Non-pigmented ciliary epithelial cell (primary cell): ENCODE data around the gene DYRK3.

ENCODE experiments used
- DNase-seq: peaks from one replicate; pipeline ENCODE4 v3.0.0-alpha.2; 2010; ENCODE audit warnings: low read depth

Gene DYRK3

GRCh38 chr1:206684003-206684402 is 48.7 kb downstream of the DYRK3 start:
- DNase-seq = no peak

DNA sequence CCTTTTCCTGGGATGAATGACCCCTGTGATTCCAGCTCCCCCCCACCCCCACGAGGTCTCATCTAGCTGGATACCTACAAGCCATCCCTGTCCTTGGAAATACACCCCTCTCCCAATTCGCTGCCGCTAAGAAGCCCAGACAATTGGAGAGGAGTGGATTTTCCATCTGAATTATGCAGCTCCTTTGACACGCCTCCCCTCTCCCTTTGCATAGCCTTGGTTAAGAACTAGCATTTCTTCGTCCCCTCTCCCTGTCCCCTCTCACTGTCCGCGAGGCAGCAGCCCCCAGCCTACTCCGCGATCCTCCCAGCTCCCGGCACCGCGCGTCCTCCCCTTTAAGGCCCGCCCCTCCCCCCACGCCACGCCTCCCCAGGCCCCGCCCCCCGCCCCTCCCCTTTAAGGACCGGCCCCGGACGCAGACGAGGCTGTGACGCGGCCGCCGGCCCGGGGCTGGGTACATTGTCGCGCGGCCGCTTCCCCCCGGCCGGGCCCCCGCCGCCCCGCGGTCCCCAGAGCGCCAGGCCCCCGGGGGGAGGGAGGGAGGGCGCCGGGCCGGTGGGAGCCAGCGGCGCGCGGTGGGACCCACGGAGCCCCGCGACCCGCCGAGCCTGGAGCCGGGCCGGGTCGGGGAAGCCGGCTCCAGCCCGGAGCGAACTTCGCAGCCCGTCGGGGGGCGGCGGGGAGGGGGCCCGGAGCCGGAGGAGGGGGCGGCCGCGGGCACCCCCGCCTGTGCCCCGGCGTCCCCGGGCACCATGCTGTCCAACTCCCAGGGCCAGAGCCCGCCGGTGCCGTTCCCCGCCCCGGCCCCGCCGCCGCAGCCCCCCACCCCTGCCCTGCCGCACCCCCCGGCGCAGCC is 49.4 kb downstream of the DYRK3 start, which contains the start of gene MAPKAPK2:
MAPKAPK2 (plus strand) TSS at position 428 of the 856 bp plus-strand sequence; CDS start at position 753, 325 bp downstream.
- no peak for DNase-seq

DNA sequence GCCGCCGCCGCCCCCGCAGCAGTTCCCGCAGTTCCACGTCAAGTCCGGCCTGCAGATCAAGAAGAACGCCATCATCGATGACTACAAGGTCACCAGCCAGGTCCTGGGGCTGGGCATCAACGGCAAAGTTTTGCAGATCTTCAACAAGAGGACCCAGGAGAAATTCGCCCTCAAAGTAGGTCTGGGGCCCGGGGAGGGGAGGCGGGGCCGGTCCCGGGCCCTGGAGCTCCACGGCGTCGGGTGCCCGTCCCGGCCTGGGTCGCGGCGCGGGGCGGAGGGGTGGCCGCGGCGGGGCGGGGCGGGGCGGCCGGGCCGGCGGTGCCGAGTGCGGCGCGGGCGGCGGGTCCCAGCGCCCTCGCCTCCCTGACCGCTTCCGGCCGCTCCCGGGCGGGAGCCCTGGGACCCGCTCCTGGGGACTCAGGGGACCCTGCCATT is 50.0 kb downstream of the DYRK3 start:
- DNase-seq = no peak

DNA sequence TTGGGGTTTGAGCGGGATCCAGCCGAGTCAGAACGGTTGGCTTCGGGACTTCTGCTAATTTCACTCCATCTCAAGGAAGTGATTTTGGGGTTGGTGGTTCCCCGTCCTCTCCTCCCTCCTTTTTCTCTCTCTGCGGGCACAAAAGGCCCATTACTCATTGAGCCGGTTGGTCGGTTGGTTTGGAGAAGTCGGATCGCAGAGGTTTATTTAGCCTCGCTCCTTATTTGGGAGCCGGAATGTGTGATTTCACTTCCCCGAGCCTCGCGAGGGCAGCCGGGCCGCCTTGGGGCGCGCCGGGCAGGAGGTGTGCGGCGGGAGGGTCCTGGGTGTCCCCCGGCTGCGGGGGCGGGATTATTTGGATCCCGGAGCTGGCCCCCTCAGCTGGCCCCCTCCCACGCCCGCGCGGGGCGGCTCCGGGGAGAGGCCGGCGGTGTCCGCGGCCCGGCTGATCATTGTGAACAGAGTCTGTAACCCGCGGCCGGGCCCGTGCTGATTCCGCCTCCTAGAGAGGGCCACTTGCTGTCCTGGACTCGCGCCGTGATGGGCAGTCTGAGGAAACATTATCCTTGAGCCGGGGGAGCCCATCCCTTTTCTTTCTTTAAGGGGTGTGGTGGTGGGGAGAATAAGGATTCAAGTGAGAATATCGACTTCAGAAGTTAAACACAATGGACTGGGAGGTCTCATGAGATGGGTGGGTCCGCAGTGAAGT is 50.6 kb downstream of the DYRK3 start:
- DNase-seq = no peak

- no peak for DNase-seq
Measured at GRCh38 chr1:206686478-206687249, 51.3 kb downstream of the DYRK3 start.

DNA sequence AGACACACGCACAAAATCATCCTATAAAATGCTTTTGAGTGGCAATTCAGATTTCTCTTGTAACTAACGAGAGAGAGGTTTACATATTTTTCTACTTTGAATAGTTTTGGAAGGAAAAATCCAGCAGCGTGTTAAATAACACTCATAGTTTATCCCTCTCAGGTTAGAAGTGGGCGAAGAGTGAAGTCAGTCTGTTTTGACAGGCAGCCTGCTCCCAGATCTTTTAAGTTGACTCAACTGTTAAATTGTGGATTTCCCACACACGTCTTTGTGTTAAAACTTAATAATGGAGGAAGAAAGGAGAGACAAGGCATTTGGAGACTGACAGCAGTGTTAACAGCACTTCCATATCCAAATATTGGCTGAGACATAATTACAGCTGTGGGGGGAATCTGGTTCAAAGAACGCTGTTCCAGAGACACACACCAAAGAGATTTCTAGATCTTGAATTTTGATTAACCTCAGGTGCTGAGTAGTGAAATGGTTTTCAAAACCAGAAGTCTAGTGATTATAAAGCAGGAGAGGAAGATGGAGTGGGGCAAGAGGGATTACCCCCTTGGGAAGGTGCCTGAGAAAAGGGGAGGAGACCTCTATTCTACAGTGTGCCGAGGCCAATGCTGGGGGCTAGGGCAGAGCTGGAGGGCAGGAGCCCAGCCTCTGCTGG is 52.0 kb downstream of the DYRK3 start:
- no peak for DNase-seq

DNA sequence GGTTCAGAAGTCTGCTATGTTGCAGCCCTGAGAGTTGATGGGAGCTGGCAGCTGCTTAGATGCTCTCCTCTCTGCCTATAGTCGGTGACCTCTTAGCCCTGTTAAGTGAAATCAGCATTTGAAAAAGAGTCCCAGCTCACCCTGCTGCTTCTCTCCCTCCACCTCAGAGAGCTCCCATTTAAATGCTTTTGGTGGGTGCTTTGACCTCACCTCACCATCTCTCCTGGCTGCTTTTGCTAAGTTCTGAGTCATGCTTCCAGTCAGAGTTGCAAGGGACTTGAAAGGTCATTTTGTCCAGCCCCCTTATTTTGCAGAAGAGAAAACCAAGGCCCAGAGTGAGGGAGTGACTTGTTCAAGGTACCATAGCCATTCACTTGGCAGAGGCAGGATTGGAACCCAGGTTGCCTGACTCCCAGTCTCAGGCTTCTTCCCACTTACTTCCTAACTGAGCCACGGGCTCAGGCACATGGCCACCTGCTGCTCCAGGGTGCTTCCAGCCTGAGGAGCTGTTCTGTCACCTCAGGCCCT is 52.6 kb downstream of the DYRK3 start:
- no peak for DNase-seq

- no peak for DNase-seq
Measured at GRCh38 chr1:206690516-206690915, 55.2 kb downstream of the DYRK3 start.

DNA sequence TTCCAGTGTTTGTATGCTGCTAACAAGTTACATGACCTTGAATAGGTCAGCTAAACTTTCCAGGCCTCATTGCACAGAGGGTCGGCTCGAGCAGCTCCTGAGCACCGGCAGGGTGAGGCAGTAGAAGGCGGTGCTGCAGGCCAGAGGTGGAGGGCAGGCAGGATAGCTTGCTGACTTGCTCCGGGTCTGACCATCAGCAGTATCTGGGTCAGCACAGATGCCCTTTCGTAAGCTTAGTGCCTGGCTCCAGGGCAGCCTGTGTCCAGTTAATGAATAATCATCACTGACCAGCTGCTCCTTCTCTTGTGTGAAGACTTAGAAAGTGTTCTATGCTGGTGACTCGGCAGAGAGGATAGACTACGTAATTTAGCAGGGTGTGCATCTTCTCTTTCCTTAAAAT is 56.3 kb downstream of the DYRK3 start:
- DNase-seq = no peak

GRCh38 chr1:206693029-206693428 is 57.7 kb downstream of the DYRK3 start:
- DNase-seq = no peak

DNA sequence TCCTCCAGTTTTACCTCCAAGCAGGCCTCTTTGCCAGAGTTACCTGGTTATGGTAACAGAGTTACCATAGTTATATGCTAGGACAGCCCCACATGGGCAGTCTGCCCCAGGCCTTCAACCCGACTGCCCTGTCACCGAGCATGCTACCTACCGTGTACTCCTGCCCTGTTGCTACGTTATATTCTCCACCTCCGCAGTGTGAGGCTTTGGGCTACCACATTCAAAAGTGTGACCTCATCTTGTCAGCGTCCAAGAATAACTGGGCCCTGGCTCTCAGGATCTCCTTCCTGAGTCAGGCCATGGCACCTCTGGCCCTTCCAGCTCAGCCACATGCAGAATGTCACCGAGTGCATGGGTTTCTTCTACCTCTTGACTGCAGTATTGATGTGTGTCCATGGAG is 58.3 kb downstream of the DYRK3 start:
- DNase-seq = no peak

DNA sequence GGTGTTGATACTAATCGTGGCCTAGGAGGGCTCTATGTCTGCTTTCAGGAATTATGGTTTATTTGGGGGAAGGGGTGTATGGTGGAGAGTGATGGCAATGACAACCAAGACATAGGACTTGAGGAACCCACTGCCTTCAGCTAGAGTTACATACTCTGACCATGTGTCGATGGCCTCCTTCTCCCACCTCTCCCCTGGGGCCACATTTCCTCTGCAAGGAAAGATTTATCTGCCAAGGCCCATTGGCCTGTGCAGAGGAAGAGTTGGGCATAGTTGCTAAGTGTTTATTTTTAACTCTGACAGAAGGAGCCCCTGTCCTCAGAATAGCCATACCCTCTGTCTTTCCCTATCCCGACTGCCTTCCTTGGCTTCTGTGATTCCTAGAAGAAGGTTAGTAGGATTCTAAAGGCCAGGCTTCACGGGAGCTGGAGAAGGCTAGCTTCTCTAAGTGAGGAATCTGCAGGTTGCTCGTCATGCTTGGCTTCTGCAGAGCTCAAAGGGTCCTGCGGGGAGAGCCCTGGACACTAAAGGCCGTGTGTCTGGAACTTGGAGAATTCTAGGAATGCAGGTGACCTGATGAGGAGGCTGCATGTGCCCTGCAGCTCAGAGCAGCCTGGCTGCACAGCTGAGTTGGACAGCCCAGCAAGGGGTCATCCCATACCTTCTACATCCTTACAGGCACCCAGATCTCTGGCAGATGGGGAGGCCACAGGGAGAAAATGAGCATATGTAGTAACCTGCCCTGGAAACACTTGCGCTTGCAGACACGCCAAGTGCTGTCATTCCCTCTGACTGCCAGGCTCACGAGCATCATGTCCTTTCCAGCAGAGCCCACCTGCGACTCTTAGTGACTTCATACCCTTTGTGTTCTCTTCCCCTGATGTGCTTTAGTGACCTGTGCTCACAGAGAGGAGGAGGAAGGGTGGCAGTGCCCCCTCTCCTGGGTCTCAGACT is 59.1 kb downstream of the DYRK3 start:
- no peak for DNase-seq

- no peak for DNase-seq
Measured at GRCh38 chr1:206695733-206696132, 60.4 kb downstream of the DYRK3 start.

GRCh38 chr1:206696812-206697585 is 61.7 kb downstream of the DYRK3 start:
- no peak for DNase-seq

- DNase-seq = no peak
Measured at GRCh38 chr1:206698011-206698410, 62.7 kb downstream of the DYRK3 start.
